Breast epithelium (tissue), 4 donors: ENCODE data around the gene GPSM1. TPM values are rescaled to one million over a fixed set of nuclear protein-coding genes. Genes with fewer than 3 reads are reported as not detected.

Source experiments
- DNase-seq, 2 donors: peaks; one replicate each; pipeline ENCODE4 v3.0.0-alpha.2; 2019; ENCODE audit warnings: low spot score in 2 of 2
- H3K27ac ChIP-seq, 2 donors: fragments of 200-600 bp; sonication (generic) in 1 of 2; one replicate each; pipeline ENCODE4 v1.5.1; 2016 to 2019; ENCODE audit warnings: mild to moderate bottlenecking in 1 of 2
- H3K27me3 ChIP-seq, 2 donors: fragments of 200-600 bp; sonication (generic) in 1 of 2; one replicate each; pipeline versions ENCODE4 v1.5.1 to v1.6.0; 2017 to 2019; ENCODE audit warnings: control low read depth in 1 of 2, mild to moderate bottlenecking in 1 of 2
- H3K36me3 ChIP-seq: fragments of 200-600 bp; one replicate; pipeline ENCODE4 v1.5.1; 2019
- H3K4me1 ChIP-seq, 2 donors: fragments of 200-600 bp; sonication (generic); one replicate each; pipeline ENCODE4 v1.5.1; 2016 to 2019; ENCODE audit warnings: control low read depth in 1 of 2
- H3K4me3 ChIP-seq, 3 donors: fragments of 200-600 bp; sonication (generic); 1 replicate in 2 of 3; 2 replicates in 1 of 3; pipeline ENCODE4 v1.5.1; 2016 to 2019; ENCODE audit warnings: mild to moderate bottlenecking in 3 of 3, moderate library complexity in 2 of 3
- H3K9me3 ChIP-seq, 2 donors: fragments of 200-600 bp; sonication (generic) in 1 of 2; one replicate each; pipeline ENCODE4 v1.5.1; 2016 to 2019; ENCODE audit warnings: control low read depth in 1 of 2
- CTCF ChIP-seq, 3 donors: fragments of 450-650 bp; IDR thresholded peaks; one replicate each; pipeline ENCODE4 v1.5.1; 2016 to 2017; ENCODE audit warnings: antibody characterized with exemption in 3 of 3, mild to moderate bottlenecking in 3 of 3, moderate library complexity in 3 of 3
- POLR2A ChIP-seq: fragments of 450-650 bp; IDR thresholded peaks from one replicate; pipeline ENCODE4 v1.6.1; 2016; ENCODE audit warnings: antibody characterized with exemption, mild to moderate bottlenecking, moderate library complexity
- POLR2AphosphoS5 ChIP-seq, 3 donors: sonication (generic); formaldehyde crosslinking; IDR thresholded peaks; one replicate each; pipeline ENCODE4 v1.6.1; 2017; ENCODE audit warnings: antibody characterized with exemption in 3 of 3
- intact Hi-C: fragments of 100-400 bp; cut with DNase I; formaldehyde crosslinking; loops from one replicate; pipeline ENCODE4 v1.15.1; 2023; ENCODE audit warnings: low total_unique reads
- total RNA-seq, 3 donors: library from RNA; depleted of rRNA; stranded (reverse); fragments of >200 nt; gene quantifications; one replicate each; pipeline ENCODE4 v1.1.0, GENCODE V29; 2016

GPSM1 gene
- total RNA-seq, 3 donors from 2014 or later = 5.6 to 19.0 (median 8.6) TPM

- H3K27me3 ChIP-seq = no peaks in the 10 kb centered on the region
- no peak for DNase-seq
- H3K9me3 ChIP-seq = no peaks in the 10 kb centered on the region
- no peaks in the 10 kb centered on the region for H3K4me1 ChIP-seq
- no peak overlapping the region for H3K27ac ChIP-seq
- no peak for TF ChIP-seq POLR2AphosphoS5 (IDR thresholded peaks at IDR 0.05)
- no peak for TF ChIP-seq POLR2A
- TF ChIP-seq CTCF (IDR thresholded peaks at IDR 0.05) = no peak
- H3K36me3 ChIP-seq = no peaks in the 10 kb centered on the region
- H3K4me3 ChIP-seq = peak overlapping the region in 1 of 3 donors; percentile 31
- intact Hi-C loops = no loop called here
These were observed 25.3 kb downstream of the GPSM1 start for GRCh38 chr9:136352682-136353081.

GRCh38 chr9:136353088-136353487, 25.7 kb downstream of the GPSM1 start:
- no peak for DNase-seq
- H3K4me3 ChIP-seq = no peak overlapping the region
- no peaks in the 10 kb centered on the region for H3K27me3 ChIP-seq
- TF ChIP-seq POLR2AphosphoS5 (IDR thresholded peaks at IDR 0.05) = no peak
- no peak for TF ChIP-seq CTCF (IDR thresholded peaks at IDR 0.05)
- TF ChIP-seq POLR2A = no peak
- no peaks in the 10 kb centered on the region for H3K36me3 ChIP-seq
- intact Hi-C loops = no loop called here
- no peaks in the 10 kb centered on the region for H3K9me3 ChIP-seq
- H3K27ac ChIP-seq = no peak overlapping the region
- no peaks in the 10 kb centered on the region for H3K4me1 ChIP-seq

GRCh38 chr9:136353757-136354488, 26.6 kb downstream of the GPSM1 start:
- intact Hi-C loops = no loop called here
- DNase-seq = no peak

GRCh38 chr9:136354592-136355085, 27.3 kb downstream of the GPSM1 start:
- Histone ChIP-seq H3K4me1 (no peaks in the 10 kb centered on the region), H3K9me3 (no peaks in the 10 kb centered on the region), H3K4me3 (no peak overlapping the region), H3K36me3 (no peaks in the 10 kb centered on the region), H3K27me3 (no peaks in the 10 kb centered on the region), H3K27ac (peak overlapping the region in 1 of 2 donors; percentile 32)
- DNase-seq = no peak
- TF ChIP-seq CTCF (IDR thresholded peaks at IDR 0.05) = no peak
- no peak for TF ChIP-seq POLR2A
- no peak for TF ChIP-seq POLR2AphosphoS5 (IDR thresholded peaks at IDR 0.05)
- intact Hi-C loops = no loop called here

More at GRCh38 chr9:136353757-136354488, 26.6 kb downstream of the GPSM1 start:
- Histone ChIP-seq H3K27ac (peak overlapping the region in 1 of 2 donors; percentile 32), H3K27me3 (no peaks in the 10 kb centered on the region), H3K9me3 (no peaks in the 10 kb centered on the region), H3K4me3 (no peak overlapping the region), H3K4me1 (no peaks in the 10 kb centered on the region), H3K36me3 (no peaks in the 10 kb centered on the region)
- TF ChIP-seq CTCF (IDR thresholded peaks at IDR 0.05) (no peak), POLR2A (no peak), POLR2AphosphoS5 (IDR thresholded peaks at IDR 0.05) (no peak)
